ENCODE measurements around the gene MXD3. TPM values are rescaled to one million over a fixed set of nuclear protein-coding genes. Genes with fewer than 3 reads are reported as not detected.
"Not testable (repeated sequence)": the region's sequence is repeated elsewhere in the genome, so short reads cannot be mapped to it uniquely, and the experiment has no call there.

MXD3 gene
- total RNA-seq, 2 experiments from 2014 or later: 45.0 to 51.7 TPM

DNA sequence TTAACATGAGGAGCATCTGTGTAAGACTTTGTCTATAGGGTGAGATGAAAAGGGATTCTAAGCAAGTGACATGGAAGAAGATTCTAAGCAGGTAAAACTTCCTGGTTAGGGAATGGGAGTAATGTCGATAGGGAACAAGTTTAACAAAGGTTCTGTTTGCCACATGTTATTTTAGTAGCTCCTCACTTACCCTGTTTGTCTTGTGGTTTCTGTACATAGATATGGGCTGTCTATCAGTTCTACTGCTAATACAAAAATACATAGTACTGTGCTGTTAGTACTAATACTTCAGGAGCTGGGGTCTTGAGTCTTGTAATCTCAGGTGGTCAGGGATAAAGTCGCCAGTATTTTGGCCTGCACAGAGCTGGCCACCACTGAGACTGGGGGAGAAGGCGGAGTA is 41.0 kb downstream of the MXD3 start:
- H3K9me3 Mint-ChIP-seq: no peaks in the 10 kb centered on the region
- intact Hi-C loops (cut with micrococcal nuclease): no loop called here
- no peak for DNase-seq
- no peaks in the 10 kb centered on the region for H3K27me3 Mint-ChIP-seq (ENCODE audit: low read depth)
- H3K4me3 Mint-ChIP-seq: no peak overlapping the region
- CTCF ChIA-PET: interaction anchor here (1.1 to 1.6 kb wide), 5 partner anchors 38 to 610 kb away, joined by 3 to 6 read pairs (median 4); no protein-coding TSS in a partner anchor
- no peak overlapping the region for H3K27ac Mint-ChIP-seq
- no peaks in the 10 kb centered on the region for H3K4me1 Mint-ChIP-seq (ENCODE audit: low read depth)
- H3K36me3 Mint-ChIP-seq (ENCODE audit: low read depth): peaks cover 15% of the 10 kb centered on the region

DNA sequence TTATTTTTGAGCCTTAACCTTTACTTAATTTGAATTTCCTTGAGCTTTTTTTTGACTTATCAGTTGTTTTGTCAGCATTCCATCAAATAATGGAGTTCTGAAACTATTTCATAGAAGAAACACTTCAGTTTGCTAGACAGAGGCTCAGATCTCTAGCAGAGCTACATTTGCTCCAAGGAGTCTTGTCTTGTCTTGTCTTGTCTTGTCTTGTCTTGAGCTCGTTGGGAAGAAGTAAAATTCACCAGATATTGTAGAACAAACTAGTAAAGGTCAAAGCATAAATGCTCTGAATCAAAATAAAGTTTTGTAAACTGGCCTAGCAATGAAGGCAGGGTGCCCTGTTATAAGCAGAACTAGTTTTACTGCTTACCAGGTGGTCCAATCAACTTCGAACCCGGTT is 41.7 kb downstream of the MXD3 start:
- intact Hi-C loops (cut with micrococcal nuclease): no loop called here
- Mint-ChIP-seq H3K9me3 (no peaks in the 10 kb centered on the region), H3K4me1 (ENCODE audit: low read depth) (no peaks in the 10 kb centered on the region), H3K4me3 (no peak overlapping the region), H3K36me3 (ENCODE audit: low read depth) (peaks cover 13% of the 10 kb centered on the region), H3K27ac (no peak overlapping the region), H3K27me3 (ENCODE audit: low read depth) (no peaks in the 10 kb centered on the region)
- DNase-seq: no peak
- CTCF ChIA-PET: interaction anchor here (0.6 to 1.6 kb wide), 6 partner anchors 38 to 610 kb away, joined by 3 to 6 read pairs (median 4); no protein-coding TSS in a partner anchor

DNA sequence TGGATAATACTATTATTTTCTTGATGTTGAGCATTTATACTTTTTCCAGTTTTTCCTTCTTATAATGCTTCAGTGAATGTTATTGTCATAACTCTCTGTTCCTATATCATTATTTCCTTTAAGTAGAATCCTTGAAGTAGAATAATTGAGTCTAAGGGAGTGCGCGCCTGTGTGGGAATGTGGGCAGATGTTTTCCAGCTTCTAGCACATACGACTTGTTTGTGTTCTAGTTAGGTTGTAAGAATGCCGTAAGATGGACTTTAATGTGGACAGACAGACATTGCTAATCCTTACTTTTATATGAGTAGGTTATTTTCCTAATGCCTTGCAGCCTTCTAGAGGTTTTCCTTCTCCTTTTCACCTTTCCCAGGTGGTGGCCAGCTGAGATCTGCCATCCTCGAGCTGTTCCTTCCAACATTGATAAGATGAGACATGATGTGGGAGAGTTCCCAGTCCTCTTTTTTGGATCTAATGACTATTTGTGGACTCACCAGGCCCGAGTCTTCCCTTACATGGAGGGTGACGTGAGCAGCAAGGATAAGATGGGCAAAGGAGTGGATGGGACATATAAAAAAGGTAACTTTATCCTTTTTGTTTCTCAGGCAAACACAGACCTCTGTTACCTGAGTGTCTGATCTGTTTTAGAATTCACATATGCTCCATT is 42.3 kb downstream of the MXD3 start:
- no peak overlapping the region for H3K27ac Mint-ChIP-seq
- H3K27me3 Mint-ChIP-seq (ENCODE audit: low read depth): no peaks in the 10 kb centered on the region
- H3K9me3 Mint-ChIP-seq: no peaks in the 10 kb centered on the region
- H3K36me3 Mint-ChIP-seq (ENCODE audit: low read depth): peaks cover 12% of the 10 kb centered on the region
- intact Hi-C loops (cut with micrococcal nuclease): no loop called here
- no peaks in the 10 kb centered on the region for H3K4me1 Mint-ChIP-seq (ENCODE audit: low read depth)
- CTCF ChIA-PET: interaction anchor here (0.6 to 1.6 kb wide), 4 partner anchors 41 to 156 kb away, joined by 3 to 6 read pairs (median 4); no protein-coding TSS in a partner anchor
- H3K4me3 Mint-ChIP-seq: no peak overlapping the region
- DNase-seq: no peak

DNA sequence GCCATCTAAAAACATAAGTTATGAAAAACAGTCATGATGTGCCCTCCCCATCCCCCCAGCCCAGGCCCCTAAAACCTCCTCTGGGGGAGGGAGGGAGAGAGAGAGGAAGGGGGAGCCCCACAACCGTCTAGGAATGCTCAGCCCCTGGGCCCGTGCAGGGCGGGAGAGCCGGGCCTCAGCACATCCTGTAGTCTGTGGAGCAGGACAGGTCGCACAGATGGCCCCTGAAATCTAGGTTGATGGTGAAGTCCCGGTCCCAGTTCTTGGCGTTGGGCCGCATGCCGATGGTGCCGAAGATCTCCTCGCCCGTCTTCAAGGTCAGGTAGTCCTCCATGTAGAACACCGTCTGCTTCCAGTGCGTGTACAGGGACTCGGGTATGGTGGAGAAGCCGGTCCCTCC is 46.3 kb downstream of the MXD3 start:
- no peak overlapping the region for H3K4me3 Mint-ChIP-seq
- H3K36me3 Mint-ChIP-seq (ENCODE audit: low read depth): peaks cover 21% of the 10 kb centered on the region
- CTCF ChIA-PET: interaction anchor here (1.4 to 2.0 kb wide), 2 partner anchors 8 to 153 kb away, joined by 3 to 6 read pairs; no protein-coding TSS in a partner anchor
- H3K27ac Mint-ChIP-seq: no peak overlapping the region
- peaks cover 6% of the 10 kb centered on the region for H3K4me1 Mint-ChIP-seq (ENCODE audit: low read depth)
- H3K27me3 Mint-ChIP-seq (ENCODE audit: low read depth): no peaks in the 10 kb centered on the region
- DNase-seq: no peak
- intact Hi-C loops (cut with micrococcal nuclease): no loop called here
- H3K9me3 Mint-ChIP-seq: no peaks in the 10 kb centered on the region

DNA sequence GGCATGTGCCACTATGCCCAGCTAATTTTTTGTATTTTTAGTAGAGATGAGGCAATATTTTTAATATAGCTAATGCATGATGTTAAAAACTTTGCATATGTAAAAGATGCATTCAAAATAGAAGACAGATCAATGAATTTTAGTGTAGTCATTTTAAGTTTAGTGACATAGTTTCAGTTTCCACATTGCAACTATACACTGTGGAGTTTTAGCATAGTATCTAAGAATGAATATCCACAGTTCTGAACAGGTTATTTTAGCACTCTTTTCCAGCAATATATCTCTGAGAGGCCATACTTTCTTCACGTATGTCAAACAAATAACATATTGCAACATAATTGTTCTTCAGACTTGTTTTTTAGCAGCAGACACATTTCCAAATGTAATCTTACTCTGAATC is 47.5 kb downstream of the MXD3 start:
- Mint-ChIP-seq H3K4me1 (ENCODE audit: low read depth) (peaks cover 6% of the 10 kb centered on the region), H3K4me3 (no peak overlapping the region), H3K27ac (peak overlapping the region; percentile 18), H3K36me3 (ENCODE audit: low read depth) (peaks cover 22% of the 10 kb centered on the region), H3K9me3 (no peaks in the 10 kb centered on the region), H3K27me3 (ENCODE audit: low read depth) (no peaks in the 10 kb centered on the region)
- intact Hi-C loops (cut with micrococcal nuclease): no loop called here
- DNase-seq: no peak
- CTCF ChIA-PET: interaction anchor here (0.6 to 2.0 kb wide), 4 partner anchors 9 to 193 kb away, joined by 3 to 6 read pairs (median 4); no protein-coding TSS in a partner anchor

DNA sequence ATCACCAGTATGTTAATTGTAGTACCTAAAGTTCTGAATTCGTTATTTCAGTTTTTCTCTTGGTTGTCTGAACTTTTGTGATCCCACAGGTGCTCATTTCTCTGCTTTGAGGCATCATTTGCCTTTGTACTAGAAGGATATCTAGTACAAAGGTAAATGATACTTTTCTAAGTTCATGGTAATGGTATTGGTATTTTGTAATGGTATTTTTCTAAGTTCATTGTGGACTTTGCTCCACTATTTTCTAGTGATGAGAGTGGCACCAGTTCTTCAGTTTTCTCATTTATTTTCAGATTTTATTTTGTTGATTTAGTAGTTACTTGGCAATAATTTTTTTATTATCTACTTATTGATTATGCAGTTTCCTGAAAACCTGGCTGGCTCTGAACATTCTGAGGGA is 50.2 kb downstream of the MXD3 start:
- Mint-ChIP-seq H3K9me3 (no peaks in the 10 kb centered on the region), H3K36me3 (ENCODE audit: low read depth) (peaks cover 32% of the 10 kb centered on the region), H3K4me1 (ENCODE audit: low read depth) (peaks cover 6% of the 10 kb centered on the region), H3K27me3 (ENCODE audit: low read depth) (no peaks in the 10 kb centered on the region), H3K4me3 (no peak overlapping the region), H3K27ac (no peak overlapping the region)
- intact Hi-C loops (cut with micrococcal nuclease): no loop called here
- CTCF ChIA-PET: no interaction called here
- DNase-seq: no peak

DNA sequence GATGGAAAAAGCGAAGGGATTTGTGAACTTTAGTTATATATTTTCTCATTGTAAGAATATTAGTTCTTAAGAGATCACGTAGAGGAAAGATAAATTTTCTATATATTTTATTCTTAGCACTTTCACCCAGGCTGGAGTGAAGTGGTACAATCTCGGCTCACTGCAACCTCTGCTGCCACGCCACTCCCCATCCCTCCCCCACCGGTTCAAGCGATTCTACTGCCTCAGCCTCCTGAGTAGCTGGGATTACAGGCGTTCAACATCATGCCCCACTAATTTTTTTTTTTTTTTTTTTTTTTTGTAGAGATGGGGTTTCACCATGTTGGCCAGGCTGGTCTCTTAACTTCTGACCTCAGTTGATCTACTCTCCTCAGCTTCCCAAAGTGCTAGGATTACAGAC is 50.7 kb downstream of the MXD3 start:
- H3K4me1 Mint-ChIP-seq (ENCODE audit: low read depth): peaks cover 6% of the 10 kb centered on the region
- H3K27ac Mint-ChIP-seq: no peak overlapping the region
- no peaks in the 10 kb centered on the region for H3K9me3 Mint-ChIP-seq

DNA sequence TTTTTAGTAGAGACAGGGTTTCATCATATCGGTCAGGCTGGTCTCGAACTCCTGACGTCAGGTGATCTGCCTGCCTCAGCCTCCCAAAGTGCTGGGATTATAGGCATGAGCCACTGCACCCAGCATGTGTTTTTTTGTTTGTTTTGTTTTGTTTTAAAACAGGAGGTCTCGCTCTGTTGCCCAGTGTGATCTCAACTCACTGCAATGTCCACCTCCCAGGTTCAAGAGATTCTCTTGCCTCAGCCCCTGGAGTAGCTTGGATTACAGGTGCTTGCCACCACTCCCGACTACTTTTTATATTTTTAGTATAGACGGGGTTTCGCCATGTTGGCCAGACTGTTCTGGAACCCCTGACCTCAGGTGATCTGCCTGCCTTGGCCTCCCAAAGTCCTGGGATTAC is 53.0 kb downstream of the MXD3 start:
- CTCF ChIA-PET: not testable (repeated sequence)
- peaks cover 33% of the 10 kb centered on the region for H3K36me3 Mint-ChIP-seq (ENCODE audit: low read depth)

More for the DNA sequence above, 50.7 kb downstream of the MXD3 start:
- no peak for DNase-seq
- intact Hi-C loops (cut with micrococcal nuclease): no loop called here
- Mint-ChIP-seq H3K27me3 (ENCODE audit: low read depth) (no peaks in the 10 kb centered on the region), H3K36me3 (ENCODE audit: low read depth) (peaks cover 29% of the 10 kb centered on the region), H3K4me3 (no peak overlapping the region)
- CTCF ChIA-PET: no interaction called here

More for the DNA sequence above, 53.0 kb downstream of the MXD3 start:
- H3K9me3 Mint-ChIP-seq; intact Hi-C loops (cut with micrococcal nuclease); H3K4me3 Mint-ChIP-seq; H3K27me3 Mint-ChIP-seq (ENCODE audit: low read depth); DNase-seq; H3K4me1 Mint-ChIP-seq (ENCODE audit: low read depth); H3K27ac Mint-ChIP-seq: not testable (repeated sequence)

Other genes starting within 250 kb of the MXD3 start
- gene FGFR4, start 225.0 kb downstream of the MXD3 start, total RNA-seq: 1 to 10 TPM in 1 of 2 experiments, under 1 TPM in 1; 0.95 to 1.3 TPM
- 10 to 100 TPM; 50.2 to 51.7 TPM for gene NSD1, start 178.1 kb downstream of the MXD3 start, total RNA-seq
- gene RAB24, start 8.2 kb downstream of the MXD3 start, total RNA-seq: 10 to 100 TPM; 10.9 to 13.2 TPM
- gene PRELID1, start 8.1 kb downstream of the MXD3 start, total RNA-seq: 100 to 1,000 TPM; 253 to 254 TPM
- 10 to 100 TPM; 82.2 to 83.9 TPM for gene LMAN2, start 39.8 kb upstream of the MXD3 start, total RNA-seq
- gene RGS14, start 46.0 kb upstream of the MXD3 start, total RNA-seq: 10 to 100 TPM; 34.6 to 39.2 TPM
- gene SLC34A1, start 72.5 kb upstream of the MXD3 start, total RNA-seq: not detected
- gene PFN3, start 88.8 kb upstream of the MXD3 start, total RNA-seq: not detected
- 1 to 10 TPM; 3.2 to 5.4 TPM for gene F12, start 97.7 kb upstream of the MXD3 start, total RNA-seq
- gene GRK6, start 114.8 kb upstream of the MXD3 start, total RNA-seq: 100 to 1,000 TPM; 117 to 133 TPM
- gene PRR7, start 134.9 kb upstream of the MXD3 start, total RNA-seq: 1 to 10 TPM; 7.4 to 8.2 TPM
- gene DBN1, start 161.7 kb upstream of the MXD3 start, total RNA-seq: 10 to 100 TPM; 20.8 to 22.4 TPM
- gene PDLIM7, start 185.7 kb upstream of the MXD3 start, total RNA-seq: 10 to 100 TPM; 41.2 to 42.2 TPM
- 1 to 10 TPM in 1 of 2 experiments, under 1 TPM in 1; 0.37 to 1.3 TPM for gene DOK3, start 197.9 kb upstream of the MXD3 start, total RNA-seq
- 100 to 1,000 TPM; 142 to 147 TPM for gene DDX41, start 205.1 kb upstream of the MXD3 start, total RNA-seq
- gene FAM193B, start 242.7 kb upstream of the MXD3 start, total RNA-seq: 10 to 100 TPM; 87.4 to 87.8 TPM